Activated naive CD8-positive, alpha-beta T cell treated with anti-CD3 and anti-CD28 coated beads, Interleukin-2, amount 10 ng/mL, durations not matched to agents 7 days and 5 days (primary cell): Measurements from ENCODE around the gene KRT36. TPM values are rescaled to one million over a fixed set of nuclear protein-coding genes. Genes with fewer than 3 reads are reported as not detected.

Experiments
- ATAC-seq: fragments of 150-1000 bp; cut with Tn5 transposase; one replicate; pipeline ENCODE4 v1.10.0; 2021; ENCODE audit warnings: low read depth, moderate library complexity
- POLR2A ChIA-PET: fragments of 350-600 bp; sonication (Branson Sonifier 250); formaldehyde crosslinking; loops from one replicate; lab custom pipeline; 2021; ENCODE audit warnings: antibody characterized with exemption; lab: Charles Lee
- DNase-seq: peaks from one replicate; pipeline ENCODE4 v3.0.0; 2021
- H3K27ac Mint-ChIP-seq: one replicate; pipeline ENCODE4 v1.8.0; 2022; ENCODE audit warnings: mild to moderate bottlenecking, mixed read lengths
- H3K27me3 Mint-ChIP-seq: one replicate; pipeline ENCODE4 v1.8.0; 2022; ENCODE audit warnings: mild to moderate bottlenecking, moderate library complexity, mixed read lengths
- H3K36me3 Mint-ChIP-seq: one replicate; pipeline ENCODE4 v1.8.0; 2021; ENCODE audit warnings: mild to moderate bottlenecking, mixed read lengths
- H3K4me1 Mint-ChIP-seq: one replicate; pipeline ENCODE4 v1.8.0; 2021; ENCODE audit warnings: mixed read lengths
- H3K4me3 Mint-ChIP-seq: one replicate; pipeline ENCODE4 v1.8.0; 2022; ENCODE audit warnings: mild to moderate bottlenecking, moderate library complexity, mixed read lengths
- H3K9me3 Mint-ChIP-seq: one replicate; pipeline ENCODE4 v1.8.0; 2021; ENCODE audit warnings: mixed read lengths
- total RNA-seq, 2 experiments: library from RNA; stranded (reverse); gene quantifications; one replicate each; pipeline ENCODE4 v1.2.3, GENCODE V29; 2021

KRT36 gene
- total RNA-seq, 2 experiments from 2014 or later: not detected

DNA sequence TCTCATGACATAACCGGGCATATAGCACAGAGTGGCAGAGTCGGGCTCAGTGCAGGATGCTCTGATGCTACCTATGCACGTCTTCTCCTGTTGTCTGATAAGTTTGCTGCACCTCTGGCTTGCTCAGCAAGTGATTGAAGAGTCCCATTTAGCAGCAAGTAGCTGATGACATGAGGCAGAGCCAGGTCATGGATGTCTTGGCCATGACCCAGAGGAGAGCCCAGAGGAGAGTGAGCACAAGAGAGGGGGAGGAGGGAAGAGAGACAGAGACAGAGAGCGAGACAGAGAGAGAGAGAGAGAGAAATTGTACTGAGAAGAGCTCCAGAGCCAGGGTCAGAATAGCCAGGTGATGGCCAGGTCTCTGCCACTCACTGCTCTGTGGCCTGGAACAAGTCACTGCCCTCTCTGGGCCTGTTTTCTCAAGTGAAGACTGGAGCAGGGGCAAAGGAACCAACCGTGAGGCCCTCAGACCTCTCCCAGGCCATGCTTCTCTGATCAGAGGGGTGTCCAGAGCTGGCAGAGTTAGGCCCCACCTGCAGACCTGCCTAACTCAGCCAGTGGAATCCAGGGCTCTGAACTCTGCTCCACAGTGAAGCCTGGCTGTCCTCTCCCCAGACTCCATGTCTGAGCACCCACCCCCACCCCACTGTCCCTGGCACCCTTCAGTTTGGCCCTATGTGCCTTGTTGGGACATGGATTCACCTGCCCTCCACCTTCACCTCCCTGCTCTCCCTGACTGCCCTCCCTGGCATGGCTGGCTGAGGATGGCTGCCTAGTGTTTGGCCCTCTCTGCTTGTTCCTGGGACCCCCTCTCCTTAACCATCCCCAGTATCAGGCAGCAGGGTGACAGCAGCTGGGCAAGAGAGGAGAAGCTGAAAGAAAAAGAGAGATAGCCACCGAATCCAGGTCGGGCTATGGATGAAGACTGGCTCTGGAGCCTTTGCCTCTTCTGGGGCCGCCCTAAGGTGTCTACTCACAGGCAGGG is 4.5 kb downstream of the KRT36 start:
- Mint-ChIP-seq H3K9me3 (no peaks in the 10 kb centered on the region), H3K4me3 (no peak overlapping the region), H3K36me3 (no peaks in the 10 kb centered on the region), H3K27me3 (peaks cover 2% of the 10 kb centered on the region), H3K4me1 (peaks cover 2% of the 10 kb centered on the region), H3K27ac (no peak overlapping the region)
- ATAC-seq: no peak
- DNase-seq: no peak
- POLR2A ChIA-PET: no interaction called here

DNA sequence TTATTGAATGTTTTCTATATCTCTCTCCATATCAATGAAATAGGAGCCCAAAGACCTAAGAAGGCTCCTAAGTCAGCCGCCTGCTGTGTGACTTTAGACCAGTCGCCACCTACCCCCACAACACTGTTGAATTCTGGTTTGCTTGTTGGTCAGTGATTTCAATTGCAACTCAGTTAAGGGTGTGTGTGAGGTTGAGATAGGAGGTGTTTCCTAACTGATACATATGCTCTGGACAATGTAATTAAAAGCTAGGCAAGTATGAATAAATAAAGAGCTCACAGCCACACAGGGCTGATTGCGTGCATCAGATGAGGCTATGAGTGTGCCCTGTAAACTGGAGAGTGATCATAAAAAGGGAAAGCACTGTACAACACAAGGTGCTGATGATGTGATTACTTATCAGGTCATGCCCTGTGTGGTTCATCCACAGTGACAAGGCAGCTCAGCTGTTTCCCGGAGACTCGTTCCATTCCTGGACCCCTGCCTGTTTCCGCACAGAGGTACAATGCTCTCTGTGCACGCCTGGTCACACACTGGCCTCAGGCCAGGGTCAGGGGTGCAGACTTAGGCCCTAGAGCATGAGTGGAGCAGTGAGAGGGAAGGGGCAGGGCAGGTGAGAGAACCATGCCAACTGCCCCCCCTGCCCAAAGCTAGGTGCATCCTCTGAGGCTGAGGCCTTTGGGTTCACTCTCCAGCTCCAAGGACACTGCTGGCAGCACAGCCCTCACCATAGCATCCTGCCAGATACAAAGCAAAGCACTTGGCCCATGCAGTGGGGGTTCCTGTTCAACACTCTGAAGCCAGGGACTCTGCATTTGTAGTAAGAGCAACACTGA is 5.5 kb downstream of the KRT36 start:
- Mint-ChIP-seq H3K9me3 (no peaks in the 10 kb centered on the region), H3K36me3 (no peaks in the 10 kb centered on the region), H3K27ac (no peak overlapping the region), H3K27me3 (peaks cover 2% of the 10 kb centered on the region), H3K4me3 (no peak overlapping the region), H3K4me1 (no peaks in the 10 kb centered on the region)
- no peak for DNase-seq
- ATAC-seq: no peak
- POLR2A ChIA-PET: no interaction called here

DNA sequence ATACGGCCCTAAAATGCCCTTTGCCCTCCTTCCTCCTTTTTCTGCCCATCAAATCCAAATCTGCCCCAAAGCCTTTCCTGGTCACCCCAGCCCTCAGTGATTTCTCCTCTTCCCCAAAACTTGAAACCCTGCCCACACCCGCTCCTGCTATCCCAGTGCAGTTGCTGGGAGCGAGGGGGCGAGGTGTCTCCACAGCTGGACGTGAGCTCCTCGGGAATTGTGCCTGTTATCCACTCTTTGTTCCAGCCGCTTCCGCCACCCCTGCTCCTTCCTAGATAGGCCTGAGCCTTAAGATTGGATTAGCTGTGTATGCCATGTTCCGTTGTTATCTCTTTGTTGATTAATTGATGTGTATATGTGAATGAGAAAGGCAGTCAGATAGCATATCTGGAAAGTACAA is 6.2 kb downstream of the KRT36 start:
- no peaks in the 10 kb centered on the region for H3K9me3 Mint-ChIP-seq
- no peak overlapping the region for H3K4me3 Mint-ChIP-seq
- peaks cover 2% of the 10 kb centered on the region for H3K27me3 Mint-ChIP-seq
- POLR2A ChIA-PET: no interaction called here
- ATAC-seq: no peak
- no peaks in the 10 kb centered on the region for H3K36me3 Mint-ChIP-seq
- no peak for DNase-seq
- H3K27ac Mint-ChIP-seq: no peak overlapping the region
- no peaks in the 10 kb centered on the region for H3K4me1 Mint-ChIP-seq

DNA sequence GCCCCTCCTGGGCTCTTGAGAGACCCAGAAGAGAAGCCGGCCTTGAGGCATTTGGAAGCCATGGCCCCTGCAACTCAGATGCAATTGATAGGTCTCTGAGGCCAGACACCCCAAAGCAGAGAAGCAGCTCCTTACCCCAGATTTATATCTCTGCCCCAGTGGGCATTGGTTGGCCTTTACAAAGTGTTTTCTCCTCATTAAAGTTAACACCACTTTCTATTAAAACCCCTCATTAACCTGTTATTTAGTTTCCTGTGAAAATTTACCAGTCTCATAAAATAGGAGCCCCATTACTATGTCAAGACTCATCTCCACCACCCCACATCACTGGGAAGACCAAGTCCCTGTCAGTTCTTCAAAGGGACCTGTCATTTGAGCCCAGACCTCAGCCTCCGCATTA is 8.7 kb downstream of the KRT36 start, which contains the start of gene KRT35:
KRT35 (minus strand) TSS at position 116 of the 400 bp plus-strand sequence; CDS start at position 62, 54 bp downstream.
- no peaks in the 10 kb centered on the region for H3K9me3 Mint-ChIP-seq
- no peaks in the 10 kb centered on the region for H3K4me1 Mint-ChIP-seq
- ATAC-seq: no peak
- DNase-seq: no peak
- POLR2A ChIA-PET: no interaction called here
- H3K27me3 Mint-ChIP-seq: no peaks in the 10 kb centered on the region
- H3K4me3 Mint-ChIP-seq: no peak within 1 kb of the TSS
- no peak within 1 kb of the TSS for H3K27ac Mint-ChIP-seq
- no peaks in the 10 kb centered on the region for H3K36me3 Mint-ChIP-seq

DNA sequence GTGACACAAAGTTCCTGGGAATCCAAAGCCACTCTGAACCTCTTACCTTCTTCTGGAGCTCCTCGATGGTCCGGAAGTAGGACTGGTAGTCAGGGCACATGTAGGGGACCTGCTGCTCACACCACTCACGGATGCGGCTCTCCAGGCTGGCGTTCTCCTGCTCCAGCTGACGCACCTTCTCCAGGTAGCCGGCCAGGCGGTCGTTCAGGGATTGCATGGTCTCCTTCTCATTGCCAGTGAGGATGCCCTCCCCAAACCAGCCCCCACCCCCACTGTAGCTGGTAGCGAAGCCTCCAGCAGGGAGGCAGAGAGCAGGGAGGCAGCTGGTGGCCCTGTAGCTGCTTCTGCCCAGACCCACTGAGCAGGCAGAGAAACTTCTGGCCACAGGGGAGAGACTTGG is 9.1 kb downstream of the KRT36 start:
- Mint-ChIP-seq H3K27ac (no peak overlapping the region), H3K36me3 (no peaks in the 10 kb centered on the region), H3K27me3 (no peaks in the 10 kb centered on the region), H3K9me3 (no peaks in the 10 kb centered on the region), H3K4me1 (no peaks in the 10 kb centered on the region), H3K4me3 (no peak overlapping the region)
- DNase-seq: no peak
- POLR2A ChIA-PET: no interaction called here
- no peak for ATAC-seq

DNA sequence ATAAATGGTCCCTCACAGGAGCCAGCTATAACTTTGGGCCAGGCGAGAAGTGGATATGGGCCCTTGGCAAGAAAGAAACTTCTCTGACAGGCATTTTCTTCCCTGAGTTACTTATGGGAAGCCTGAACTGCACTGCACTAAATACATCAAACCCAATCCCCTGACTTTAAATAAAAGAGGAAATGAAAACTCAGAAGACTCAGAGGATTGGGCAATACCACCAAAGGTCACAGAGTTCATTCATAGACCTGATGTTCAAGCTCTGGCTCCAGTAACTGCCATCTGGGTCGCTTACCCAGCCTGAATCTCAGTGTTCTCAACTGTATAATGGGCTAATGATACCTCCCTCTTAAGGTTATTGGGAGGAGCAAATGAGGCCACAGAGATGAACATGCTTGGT is 9.6 kb downstream of the KRT36 start:
- no peaks in the 10 kb centered on the region for H3K4me1 Mint-ChIP-seq
- no peaks in the 10 kb centered on the region for H3K27me3 Mint-ChIP-seq
- POLR2A ChIA-PET: no interaction called here
- DNase-seq (no peak), ATAC-seq (no peak)
- H3K36me3 Mint-ChIP-seq: no peaks in the 10 kb centered on the region
- no peaks in the 10 kb centered on the region for H3K9me3 Mint-ChIP-seq
- H3K27ac Mint-ChIP-seq: no peak overlapping the region
- H3K4me3 Mint-ChIP-seq: no peak overlapping the region

DNA sequence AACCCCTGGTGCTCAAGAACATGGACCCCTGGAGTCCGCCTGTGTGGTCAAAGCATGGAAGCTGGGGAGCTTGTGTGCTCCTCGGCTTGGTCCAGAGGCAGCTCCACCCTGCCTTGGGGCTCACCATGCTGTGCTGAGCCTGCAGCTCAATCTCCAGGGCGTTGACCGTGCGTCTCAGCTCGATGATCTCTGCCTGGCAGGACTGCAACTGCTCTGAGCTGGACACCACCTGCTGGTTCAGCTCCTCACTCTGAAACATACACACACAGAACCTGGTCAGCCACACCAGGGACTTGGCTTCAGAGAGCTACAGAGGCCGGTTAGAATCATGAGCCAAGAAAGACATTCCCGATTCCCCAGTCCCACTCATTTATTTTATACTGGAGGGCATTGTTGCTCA is 11.5 kb downstream of the KRT36 start:
- no peak for DNase-seq
- Mint-ChIP-seq H3K9me3 (no peaks in the 10 kb centered on the region), H3K27ac (no peak overlapping the region), H3K4me3 (no peak overlapping the region), H3K4me1 (no peaks in the 10 kb centered on the region), H3K36me3 (no peaks in the 10 kb centered on the region), H3K27me3 (peaks cover 7% of the 10 kb centered on the region)
- POLR2A ChIA-PET: no interaction called here
- no peak for ATAC-seq

DNA sequence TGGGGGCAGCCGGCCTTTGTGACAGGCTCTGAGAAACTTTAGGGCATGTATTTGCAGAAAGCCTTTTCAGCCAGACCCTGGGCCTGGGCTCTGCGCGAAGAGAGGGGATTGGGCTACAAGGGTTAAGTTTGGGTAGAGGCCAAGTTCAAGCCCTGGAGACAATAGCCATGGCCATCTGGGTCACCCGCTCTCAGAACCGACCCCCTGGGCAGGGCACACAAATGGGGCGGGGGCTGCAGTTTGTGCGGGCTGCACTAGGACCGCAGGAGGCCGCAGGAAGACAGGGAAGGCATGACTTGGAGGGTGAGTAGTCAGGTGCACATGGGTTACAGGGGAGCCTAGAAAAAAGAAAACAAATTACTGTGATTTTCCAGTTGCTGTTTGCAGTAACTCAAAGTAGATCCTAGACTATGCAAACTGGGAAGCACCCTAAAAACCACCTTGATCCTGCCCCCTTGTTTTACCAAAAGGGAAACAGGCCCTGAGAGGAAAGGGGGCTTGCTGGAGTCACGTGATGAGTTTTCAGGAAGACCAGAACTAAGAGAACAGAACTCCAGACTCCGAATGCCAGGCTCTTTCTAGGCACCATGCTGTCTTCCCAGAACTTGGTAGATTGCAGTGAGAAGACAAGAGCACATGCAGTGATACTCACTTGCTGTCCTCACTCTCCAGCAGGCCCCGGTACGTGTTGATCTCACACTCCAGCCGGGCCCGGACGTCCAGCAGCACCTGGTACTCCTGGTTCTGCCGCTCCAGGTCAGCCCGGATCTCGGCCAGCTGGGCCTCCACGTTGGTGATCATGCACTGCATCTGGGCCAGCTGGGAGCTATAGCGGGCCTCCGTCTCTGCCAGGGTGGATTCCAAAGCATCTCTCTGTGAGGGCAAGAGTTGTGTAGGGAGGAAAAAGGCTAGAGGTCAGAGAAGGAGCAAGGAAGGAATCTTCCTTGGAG is 12.6 kb downstream of the KRT36 start:
- no peak overlapping the region for H3K27ac Mint-ChIP-seq
- H3K9me3 Mint-ChIP-seq: no peaks in the 10 kb centered on the region
- H3K4me3 Mint-ChIP-seq: no peak overlapping the region
- no peaks in the 10 kb centered on the region for H3K36me3 Mint-ChIP-seq
- ATAC-seq (no peak), DNase-seq (no peak)
- POLR2A ChIA-PET: no interaction called here
- no peaks in the 10 kb centered on the region for H3K4me1 Mint-ChIP-seq
- H3K27me3 Mint-ChIP-seq: peaks cover 7% of the 10 kb centered on the region

DNA sequence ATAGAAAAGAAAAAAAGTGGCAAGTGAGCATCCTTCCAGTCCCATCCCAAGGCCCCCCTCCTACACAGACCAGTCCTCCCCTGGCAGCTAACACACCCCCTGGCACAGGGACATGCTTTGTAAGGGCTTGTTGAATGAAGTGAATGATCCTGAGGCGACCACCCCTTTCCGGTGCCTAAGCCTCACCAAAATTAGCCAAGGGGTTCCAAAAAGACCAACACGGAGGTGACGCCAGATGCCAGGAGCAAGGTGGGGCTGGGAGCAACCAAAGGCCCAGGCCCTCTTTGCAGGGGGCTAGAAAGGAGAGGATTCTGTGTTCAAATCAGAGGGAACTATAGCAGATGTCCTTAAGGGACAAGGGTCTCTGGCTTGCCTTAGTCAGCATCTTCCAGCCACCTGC is 14.3 kb downstream of the KRT36 start:
- Mint-ChIP-seq H3K4me3 (no peak overlapping the region), H3K9me3 (no peaks in the 10 kb centered on the region), H3K27ac (no peak overlapping the region), H3K27me3 (peaks cover 10% of the 10 kb centered on the region), H3K36me3 (no peaks in the 10 kb centered on the region), H3K4me1 (no peaks in the 10 kb centered on the region)
- DNase-seq (no peak), ATAC-seq (no peak)
- POLR2A ChIA-PET: no interaction called here

DNA sequence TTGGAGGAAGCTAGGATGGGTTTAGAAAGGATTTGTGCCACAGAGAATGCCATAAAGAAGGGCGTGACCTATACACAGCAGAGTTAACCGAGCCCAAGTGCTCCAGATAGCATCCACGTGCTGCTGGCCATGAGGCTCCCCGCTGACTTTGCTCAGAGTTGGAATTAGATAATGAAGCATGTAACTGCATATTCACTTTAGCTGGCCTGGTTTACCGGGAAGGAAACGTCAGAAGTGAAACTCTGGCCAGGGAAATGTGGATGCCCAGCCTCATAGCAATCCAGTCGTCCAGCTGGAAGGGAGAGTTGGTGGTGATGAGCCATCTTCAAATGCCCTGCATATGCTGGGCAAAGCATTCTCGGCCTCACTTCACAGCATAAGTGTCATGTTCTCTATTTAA is 14.8 kb downstream of the KRT36 start:
- H3K4me3 Mint-ChIP-seq: no peak overlapping the region

DNA sequence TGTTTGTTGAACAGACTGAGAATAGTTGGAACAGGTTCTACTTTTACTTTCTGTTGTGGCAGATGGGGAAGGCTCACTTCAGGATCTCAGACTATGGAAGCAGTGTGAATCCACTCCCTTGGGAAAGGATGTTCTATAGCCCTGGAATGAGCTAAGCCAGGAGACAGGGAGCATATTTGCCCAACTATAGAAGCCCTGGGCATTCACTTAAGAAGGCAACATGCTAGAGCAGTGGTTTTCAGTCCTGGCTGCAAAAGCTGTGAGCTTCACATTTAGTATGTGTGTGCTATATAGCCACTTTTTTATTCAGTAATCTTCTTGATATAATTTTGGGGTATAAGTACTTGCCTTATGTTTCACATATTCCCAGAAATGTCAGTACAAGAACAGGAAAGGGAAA is 21.4 kb downstream of the KRT36 start:
- Mint-ChIP-seq H3K36me3 (no peaks in the 10 kb centered on the region), H3K9me3 (peaks cover 2% of the 10 kb centered on the region), H3K4me3 (no peak overlapping the region), H3K4me1 (no peaks in the 10 kb centered on the region), H3K27ac (no peak overlapping the region), H3K27me3 (peaks cover 3% of the 10 kb centered on the region)
- ATAC-seq (no peak), DNase-seq (no peak)
- POLR2A ChIA-PET: no interaction called here

More for the DNA sequence above, 14.8 kb downstream of the KRT36 start:
- Mint-ChIP-seq H3K27ac (no peak overlapping the region), H3K9me3 (no peaks in the 10 kb centered on the region), H3K36me3 (no peaks in the 10 kb centered on the region), H3K4me1 (no peaks in the 10 kb centered on the region), H3K27me3 (peaks cover 10% of the 10 kb centered on the region)
- ATAC-seq (no peak), DNase-seq (no peak)
- POLR2A ChIA-PET: no interaction called here

DNA sequence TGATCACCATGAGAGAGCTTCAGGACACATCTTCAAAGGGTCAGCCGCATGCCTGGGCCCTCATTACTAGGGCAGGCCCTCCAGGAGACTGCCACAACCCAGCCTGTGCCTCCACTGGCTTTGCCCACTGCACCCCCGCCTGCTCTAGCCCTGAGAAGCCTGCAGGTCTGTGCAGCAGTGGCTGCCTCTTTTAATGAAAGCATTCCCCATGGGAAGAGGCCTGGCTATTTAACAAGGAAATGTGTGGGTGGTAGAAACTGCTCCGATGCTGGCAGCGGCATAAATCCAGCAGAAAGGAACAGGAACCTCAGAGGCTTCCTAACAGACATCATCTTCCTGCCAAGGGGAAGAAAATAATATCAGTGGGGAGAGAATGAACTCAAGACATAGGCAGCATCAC is 22.1 kb downstream of the KRT36 start:
- Mint-ChIP-seq H3K4me3 (no peak overlapping the region), H3K4me1 (no peaks in the 10 kb centered on the region), H3K27me3 (peaks cover 3% of the 10 kb centered on the region), H3K27ac (no peak overlapping the region), H3K36me3 (no peaks in the 10 kb centered on the region), H3K9me3 (peaks cover 2% of the 10 kb centered on the region)
- POLR2A ChIA-PET: no interaction called here
- no peak for DNase-seq
- ATAC-seq: no peak

DNA sequence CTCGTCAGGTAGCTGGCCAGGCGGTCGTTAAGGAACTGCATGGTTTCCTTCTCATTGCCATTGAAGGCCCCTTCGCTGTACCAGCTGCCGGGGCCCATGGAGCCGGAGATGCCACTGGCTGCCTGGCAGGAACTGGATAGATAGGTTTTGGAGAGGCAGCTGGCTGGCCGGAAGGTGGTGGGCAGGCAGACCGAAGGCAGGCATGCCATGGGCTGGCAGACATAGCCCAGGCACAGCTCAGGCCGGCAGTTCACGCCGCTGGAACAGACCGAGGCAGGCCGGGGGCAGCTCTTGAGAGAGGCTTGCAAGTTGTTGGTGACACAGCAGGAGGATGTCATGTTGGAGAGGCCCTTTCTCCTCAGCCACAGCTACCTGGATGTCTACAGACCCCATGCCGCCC is 22.7 kb downstream of the KRT36 start, which contains the start of gene KRT32:
KRT32 (minus strand) TSS at position 399 of the 400 bp plus-strand sequence; CDS start at position 338, 61 bp downstream.
- Mint-ChIP-seq H3K36me3 (no peaks in the 10 kb centered on the region), H3K27ac (no peak within 1 kb of the TSS), H3K4me1 (no peaks in the 10 kb centered on the region), H3K9me3 (peaks cover 2% of the 10 kb centered on the region), H3K4me3 (no peak within 1 kb of the TSS), H3K27me3 (peaks cover 1% of the 10 kb centered on the region)
- DNase-seq: no peak
- ATAC-seq: no peak
- POLR2A ChIA-PET: no interaction called here
